A673 (cell line): ENCODE measurements around the gene EFNA5. TPM values are rescaled to one million over a fixed set of nuclear protein-coding genes. Genes with fewer than 3 reads are reported as not detected.

Experiments
- BruUV-seq: library from RNA; stranded (reverse); fragments of 400-500 nt; replicated peaks from 2 replicates; lab custom pipeline; 2021; lab: Mats Ljungman, UMichigan
- CTCF ChIA-PET: fragments of 300-600 bp; sonication (Branson Sonifier 250); formaldehyde crosslinking; loops from one replicate; lab custom pipeline; 2022; ENCODE audit warnings: antibody characterized with exemption; lab: Charles Lee
- POLR2A ChIA-PET: fragments of 300-600 bp; sonication (Branson Sonifier 250); formaldehyde crosslinking; loops from one replicate; lab custom pipeline; 2022; ENCODE audit warnings: antibody characterized with exemption; ENCODE audit not compliant: low non-redundant PET; lab: Charles Lee
- DNase-seq: peaks from one replicate; pipeline ENCODE4 v3.0.0-alpha.2; 2015; ENCODE audit warnings: low spot score
- H3K27ac ChIP-seq: fragments of 200-600 bp; sonication (generic); 2 replicates; pipeline ENCODE4 v1.5.1; 2016; ENCODE audit warnings: mixed run types, low read depth, mild to moderate bottlenecking, mixed read lengths, antibody characterized with exemption, low read length; ENCODE audit not compliant: poor library complexity, severe bottlenecking
- H3K27me3 ChIP-seq: fragments of 200-600 bp; sonication (generic); replicated peaks from 2 replicates; pipeline ENCODE4 v1.6.1; 2017; ENCODE audit warnings: mixed run types, low read depth, mild to moderate bottlenecking, mixed read lengths, antibody characterized with exemption, low read length; ENCODE audit not compliant: insufficient read depth, poor library complexity
- H3K36me3 ChIP-seq: fragments of 200-600 bp; sonication (generic); 2 replicates; pipeline ENCODE4 v1.6.1; 2016; ENCODE audit warnings: mixed run types, mild to moderate bottlenecking, mixed read lengths, antibody characterized with exemption, low read length; ENCODE audit not compliant: insufficient read depth, poor library complexity, severe bottlenecking
- H3K4me1 ChIP-seq: fragments of 200-600 bp; sonication (generic); 2 replicates; pipeline ENCODE4 v1.6.1; 2017; ENCODE audit warnings: mixed run types, mild to moderate bottlenecking, mixed read lengths, antibody characterized with exemption, low read length; ENCODE audit not compliant: insufficient read depth, poor library complexity, severe bottlenecking
- H3K4me3 ChIP-seq: fragments of 200-600 bp; sonication (generic); 2 replicates; pipeline ENCODE4 v1.5.1; 2016; ENCODE audit warnings: low read depth, mixed run types, mild to moderate bottlenecking, mixed read lengths, low read length; ENCODE audit not compliant: poor library complexity, severe bottlenecking
- H3K9me3 ChIP-seq: fragments of 200-600 bp; sonication (generic); 2 replicates; pipeline ENCODE4 v1.6.1; 2016; ENCODE audit warnings: mixed run types, low read depth, mild to moderate bottlenecking, mixed read lengths, antibody characterized with exemption, low read length; ENCODE audit not compliant: poor library complexity, severe bottlenecking
- CTCF ChIP-seq: fragments of 300-800, 200-600 bp; sonication (generic); conservative IDR thresholded peaks from 2 replicates; pipeline ENCODE4 v1.5.1; 2017; ENCODE audit warnings: low read depth, mild to moderate bottlenecking, antibody characterized with exemption, low read length, moderate library complexity, mixed read lengths
- EZH2 ChIP-seq: fragments of 200-600 bp; sonication (generic); IDR thresholded peaks from 2 replicates; pipeline ENCODE4 v1.6.1; 2017; ENCODE audit warnings: borderline replicate concordance, low read depth, mild to moderate bottlenecking, mixed read lengths, antibody characterized with exemption, low read length; ENCODE audit not compliant: poor library complexity, severe bottlenecking
- intact Hi-C: fragments of 100-400 bp; cut with micrococcal nuclease; formaldehyde crosslinking; loops from one replicate; pipeline ENCODE4 v1.10.0; 2022; ENCODE audit not compliant: unreplicated experiment
- total RNA-seq: library from RNA; stranded (reverse); gene quantifications from 2 replicates; pipeline ENCODE4 v1.2.3, GENCODE V29; 2021

Gene EFNA5
- total RNA-seq, 1 experiment from 2014 or later, result 16.7 TPM

- Histone ChIP-seq H3K4me3 (no peak overlapping the region), H3K36me3 (no peaks in the 10 kb centered on the region), H3K4me1 (peaks cover 38% of the 10 kb centered on the region), H3K27me3 (peaks cover 38% of the 10 kb centered on the region), H3K27ac (no peak overlapping the region), H3K9me3 (no peaks in the 10 kb centered on the region)
- BruUV-seq, result no TSS peak
- POLR2A ChIA-PET, result no interaction called here
- CTCF ChIA-PET, result no interaction called here
- DNase-seq, result no peak
- intact Hi-C loops, result loop anchor here (10.0 kb wide), 3 partner anchors 193 to 383 kb away; no protein-coding TSS in a partner anchor
- no peak for TF ChIP-seq EZH2
- TF ChIP-seq CTCF, result no peak
These were observed 93.3 kb downstream of the EFNA5 start for GRCh38 chr5:107577394-107577950.

- Histone ChIP-seq H3K4me1 (peaks cover 38% of the 10 kb centered on the region), H3K4me3 (no peak overlapping the region), H3K36me3 (no peaks in the 10 kb centered on the region), H3K9me3 (no peaks in the 10 kb centered on the region), H3K27me3 (peaks cover 38% of the 10 kb centered on the region), H3K27ac (no peak overlapping the region)
- no peak for DNase-seq
- CTCF ChIA-PET, result no interaction called here
- no TSS peak for BruUV-seq
- POLR2A ChIA-PET, result no interaction called here
- intact Hi-C loops, result loop anchor here (10.0 kb wide), 3 partner anchors 192 to 382 kb away; no protein-coding TSS in a partner anchor
- TF ChIP-seq CTCF (no peak), EZH2 (no peak)
These were observed 93.9 kb downstream of the EFNA5 start for GRCh38 chr5:107576736-107577393.

GRCh38 chr5:107576155-107576554, 94.6 kb downstream of the EFNA5 start:
- Histone ChIP-seq H3K9me3 (no peaks in the 10 kb centered on the region), H3K4me1 (peaks cover 39% of the 10 kb centered on the region), H3K4me3 (no peak overlapping the region), H3K36me3 (no peaks in the 10 kb centered on the region), H3K27me3 (peaks cover 38% of the 10 kb centered on the region), H3K27ac (no peak overlapping the region)
- intact Hi-C loops, result loop anchor here (10.0 kb wide), 3 partner anchors 191 to 381 kb away; no protein-coding TSS in a partner anchor
- BruUV-seq, result no TSS peak
- CTCF ChIA-PET, result no interaction called here
- TF ChIP-seq CTCF (no peak), EZH2 (no peak)
- DNase-seq, result peak; percentile 88
- POLR2A ChIA-PET, result no interaction called here
